GM21390 (cell line): ENCODE results near the gene ZNF471.

Source experiments
- ATAC-seq: cut with Tn5 transposase; IDR thresholded peaks from one replicate; pipeline ENCODE4 v1.9.1; 2021; ENCODE audit not compliant: unreplicated experiment

ZNF471 gene

DNA sequence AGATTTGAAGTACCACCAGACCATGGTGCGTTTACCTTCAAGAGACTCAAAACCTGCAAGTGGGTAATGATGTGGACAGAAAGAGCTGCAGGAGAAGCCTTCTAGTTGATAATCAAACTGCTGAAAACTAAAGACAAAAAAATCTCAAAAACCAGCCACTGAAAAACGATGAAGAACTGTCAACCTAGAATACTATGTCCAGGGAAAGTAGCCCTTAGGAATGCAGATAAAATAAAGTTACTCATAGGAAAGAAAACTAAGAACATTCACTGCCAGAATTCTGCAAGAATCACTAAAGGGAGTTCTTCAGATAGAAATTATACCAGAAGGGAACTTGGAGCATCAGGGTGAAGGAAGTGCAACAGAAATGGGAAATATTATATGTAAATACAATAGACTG, 64.9 kb downstream of the ZNF471 start:
- ATAC-seq: no peak

DNA sequence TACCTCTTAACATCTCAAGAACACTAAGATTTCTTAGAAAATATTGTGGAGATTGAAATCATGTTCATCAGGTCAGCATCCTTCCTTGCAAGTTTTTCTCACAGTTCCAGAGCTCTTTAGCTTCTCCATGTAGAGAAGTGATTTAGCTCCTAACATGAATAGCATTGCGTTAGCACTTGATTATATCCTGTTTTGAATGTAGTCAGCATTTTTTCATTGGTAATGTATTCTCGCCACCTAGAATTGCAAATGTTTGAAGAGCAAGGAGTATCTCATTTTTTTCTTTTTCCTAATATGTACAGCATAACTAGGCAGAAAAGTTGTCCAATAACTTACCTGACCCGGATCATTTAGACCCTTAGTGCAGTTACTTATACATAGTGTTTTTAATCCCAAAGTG, 66.3 kb downstream of the ZNF471 start:
- no peak for ATAC-seq

- ATAC-seq: no peak
Observed at GRCh38 chr19:56577719-56578602, 70.3 kb downstream of the ZNF471 start.
